Activated CD4-positive, alpha-beta memory T cell treated with anti-CD3 and anti-CD28 coated beads for 36 hours (primary cell): Measurements from ENCODE around the gene HERC2. TPM values are rescaled to one million over a fixed set of nuclear protein-coding genes. Genes with fewer than 3 reads are reported as not detected.

Source experiments
- CTCF ChIA-PET: fragments of 350-600 bp; sonication (Branson Sonifier 250); formaldehyde crosslinking; loops from one replicate; lab custom pipeline; 2021; ENCODE audit warnings: antibody characterized with exemption, inconsistent platforms; lab: Charles Lee
- POLR2A ChIA-PET: fragments of 350-600 bp; sonication (Branson Sonifier 250); formaldehyde crosslinking; loops from one replicate; lab custom pipeline; 2021; ENCODE audit warnings: antibody characterized with exemption; lab: Charles Lee
- DNase-seq: peaks from one replicate; pipeline ENCODE4 v3.0.0-alpha.2; 2020
- H3K27ac Mint-ChIP-seq: one replicate; pipeline ENCODE4 v1.8.0; 2021; ENCODE audit warnings: mixed read lengths
- H3K27me3 Mint-ChIP-seq: one replicate; pipeline ENCODE4 v1.8.0; 2021; ENCODE audit warnings: mixed read lengths
- H3K36me3 Mint-ChIP-seq: one replicate; pipeline ENCODE4 v1.8.0; 2021; ENCODE audit warnings: mixed read lengths
- H3K4me1 Mint-ChIP-seq: one replicate; pipeline ENCODE4 v1.8.0; 2021; ENCODE audit warnings: low read depth, mixed read lengths
- H3K4me3 Mint-ChIP-seq: one replicate; pipeline ENCODE4 v1.8.0; 2021; ENCODE audit warnings: mild to moderate bottlenecking, mixed read lengths
- H3K9me3 Mint-ChIP-seq: one replicate; pipeline ENCODE4 v1.8.0; 2021; ENCODE audit warnings: mixed read lengths
- intact Hi-C: fragments of 100-400 bp; cut with micrococcal nuclease; formaldehyde crosslinking; loops from one replicate; pipeline ENCODE4 v1.15.1; 2023
- total RNA-seq, 2 experiments: library from RNA; stranded (reverse); gene quantifications; one replicate each; pipeline ENCODE4 v1.2.3, GENCODE V29; 2021

Gene HERC2
- total RNA-seq, 2 experiments from 2014 or later = 30.4 to 33.7 TPM

GRCh38 chr15:28100516-28101195 is 221.3 kb downstream of the HERC2 start:
- CTCF ChIA-PET = no interaction called here
- Mint-ChIP-seq H3K4me1 (peaks cover 25% of the 10 kb centered on the region), H3K36me3 (no peaks in the 10 kb centered on the region)

GRCh38 chr15:28099555-28100140 is 222.3 kb downstream of the HERC2 start:
- Mint-ChIP-seq H3K36me3 (no peaks in the 10 kb centered on the region), H3K4me1 (peaks cover 28% of the 10 kb centered on the region), H3K27me3 (peaks cover 57% of the 10 kb centered on the region), H3K9me3 (no peaks in the 10 kb centered on the region), H3K27ac (no peak overlapping the region), H3K4me3 (no peak overlapping the region)
- ChIA-PET CTCF (no interaction called here), POLR2A (no interaction called here)
- intact Hi-C loops = no loop called here
- DNase-seq = no peak

More at GRCh38 chr15:28100516-28101195, 221.3 kb downstream of the HERC2 start:
- Mint-ChIP-seq H3K27me3 (peaks cover 55% of the 10 kb centered on the region), H3K27ac (no peak overlapping the region), H3K9me3 (no peaks in the 10 kb centered on the region), H3K4me3 (no peak overlapping the region)
- POLR2A ChIA-PET = no interaction called here
- intact Hi-C loops = no loop called here
- no peak for DNase-seq

GRCh38 chr15:28098766-28099554 is 223.0 kb downstream of the HERC2 start, which contains the start of gene OCA2:
OCA2 (minus strand) TSS chr15:28099315; CDS start chr15:28081874, 17,441 bp downstream.
- POLR2A ChIA-PET = no interaction called here
- Mint-ChIP-seq H3K36me3 (no peaks in the 10 kb centered on the region), H3K27ac (no peak within 1 kb of the TSS), H3K27me3 (peaks cover 58% of the 10 kb centered on the region), H3K9me3 (no peaks in the 10 kb centered on the region), H3K4me1 (peaks cover 29% of the 10 kb centered on the region), H3K4me3 (no peak within 1 kb of the TSS)
- intact Hi-C loops = no loop called here
- CTCF ChIA-PET = interaction anchor here (1.1 kb wide), 1 partner anchor 27 kb away, joined by 3 read pairs; no protein-coding TSS in a partner anchor
- peak; percentile 58 for DNase-seq

GRCh38 chr15:28098360-28098765 is 223.6 kb downstream of the HERC2 start:
- no peak overlapping the region for H3K27ac Mint-ChIP-seq
- DNase-seq = no peak
- intact Hi-C loops = no loop called here
- H3K4me1 Mint-ChIP-seq = peaks cover 31% of the 10 kb centered on the region
- ChIA-PET CTCF (interaction anchor here (1.1 kb wide), 1 partner anchor 28 kb away, joined by 3 read pairs; no protein-coding TSS in a partner anchor), POLR2A (no interaction called here)
- H3K9me3 Mint-ChIP-seq = no peaks in the 10 kb centered on the region
- no peak overlapping the region for H3K4me3 Mint-ChIP-seq
- H3K27me3 Mint-ChIP-seq = peaks cover 60% of the 10 kb centered on the region
- no peaks in the 10 kb centered on the region for H3K36me3 Mint-ChIP-seq

- DNase-seq = no peak
- H3K27ac Mint-ChIP-seq = no peak overlapping the region
- peaks cover 60% of the 10 kb centered on the region for H3K27me3 Mint-ChIP-seq
- no peaks in the 10 kb centered on the region for H3K9me3 Mint-ChIP-seq
- peak overlapping the region; percentile 34 for H3K4me3 Mint-ChIP-seq
- CTCF ChIA-PET = interaction anchor here (1.1 kb wide), 1 partner anchor 28 kb away, joined by 3 read pairs; no protein-coding TSS in a partner anchor
- H3K4me1 Mint-ChIP-seq = peaks cover 31% of the 10 kb centered on the region
- POLR2A ChIA-PET = no interaction called here
- intact Hi-C loops = no loop called here
- H3K36me3 Mint-ChIP-seq = no peaks in the 10 kb centered on the region
Measured at GRCh38 chr15:28097656-28098359, 224.2 kb downstream of the HERC2 start.

- peaks cover 31% of the 10 kb centered on the region for H3K4me1 Mint-ChIP-seq
- H3K27ac Mint-ChIP-seq = no peak overlapping the region
- DNase-seq = no peak
- no peaks in the 10 kb centered on the region for H3K9me3 Mint-ChIP-seq
- H3K36me3 Mint-ChIP-seq = no peaks in the 10 kb centered on the region
- CTCF ChIA-PET = no interaction called here
- POLR2A ChIA-PET = no interaction called here
- intact Hi-C loops = no loop called here
- H3K27me3 Mint-ChIP-seq = peaks cover 62% of the 10 kb centered on the region
- H3K4me3 Mint-ChIP-seq = no peak overlapping the region
Measured at GRCh38 chr15:28096670-28097431, 225.1 kb downstream of the HERC2 start.

- CTCF ChIA-PET = interaction anchor here (1.0 kb wide), 1 partner anchor 9 kb away, joined by 3 read pairs; no protein-coding TSS in a partner anchor
- POLR2A ChIA-PET = no interaction called here
- no peak overlapping the region for H3K27ac Mint-ChIP-seq
- peaks cover 3% of the 10 kb centered on the region for H3K9me3 Mint-ChIP-seq
- peak overlapping the region; percentile 76 for H3K4me3 Mint-ChIP-seq
- intact Hi-C loops = no loop called here
- peaks cover 63% of the 10 kb centered on the region for H3K27me3 Mint-ChIP-seq
- peaks cover 2% of the 10 kb centered on the region for H3K36me3 Mint-ChIP-seq
- DNase-seq = no peak
- peaks cover 31% of the 10 kb centered on the region for H3K4me1 Mint-ChIP-seq
Measured at GRCh38 chr15:28096411-28096669, 225.6 kb downstream of the HERC2 start.

- Mint-ChIP-seq H3K4me3 (peak overlapping the region; percentile 76), H3K36me3 (peaks cover 10% of the 10 kb centered on the region), H3K27ac (no peak overlapping the region), H3K9me3 (peaks cover 16% of the 10 kb centered on the region), H3K27me3 (peaks cover 64% of the 10 kb centered on the region), H3K4me1 (peaks cover 31% of the 10 kb centered on the region)
- POLR2A ChIA-PET = no interaction called here
- intact Hi-C loops = no loop called here
- CTCF ChIA-PET = interaction anchor here (1.0 kb wide), 1 partner anchor 31 kb away, joined by 3 read pairs; no protein-coding TSS in a partner anchor
- peak; percentile 22 for DNase-seq
Measured at GRCh38 chr15:28094732-28095521, 227.1 kb downstream of the HERC2 start.

- intact Hi-C loops = no loop called here
- H3K27ac Mint-ChIP-seq = no peak overlapping the region
- ChIA-PET POLR2A (no interaction called here), CTCF (interaction anchor here (1.3 kb wide), 1 partner anchor 9 kb away, joined by 3 read pairs; no protein-coding TSS in a partner anchor)
- H3K4me3 Mint-ChIP-seq = no peak overlapping the region
- H3K27me3 Mint-ChIP-seq = peaks cover 65% of the 10 kb centered on the region
- H3K36me3 Mint-ChIP-seq = peaks cover 10% of the 10 kb centered on the region
- no peak for DNase-seq
- H3K9me3 Mint-ChIP-seq = peaks cover 20% of the 10 kb centered on the region
- peaks cover 26% of the 10 kb centered on the region for H3K4me1 Mint-ChIP-seq
Measured at GRCh38 chr15:28093752-28094535, 228.0 kb downstream of the HERC2 start.

- Mint-ChIP-seq H3K27me3 (peaks cover 63% of the 10 kb centered on the region), H3K4me3 (no peak overlapping the region), H3K36me3 (peaks cover 10% of the 10 kb centered on the region), H3K4me1 (peaks cover 12% of the 10 kb centered on the region), H3K9me3 (peaks cover 27% of the 10 kb centered on the region), H3K27ac (no peak overlapping the region)
- intact Hi-C loops = no loop called here
- no peak for DNase-seq
- ChIA-PET CTCF (interaction anchor here (0.7 kb wide), 1 partner anchor 33 kb away, joined by 3 read pairs; no protein-coding TSS in a partner anchor), POLR2A (no interaction called here)
Measured at GRCh38 chr15:28091313-28091712, 230.7 kb downstream of the HERC2 start.
